ENCODE results near the gene INPP5A.

Gene INPP5A

DNA sequence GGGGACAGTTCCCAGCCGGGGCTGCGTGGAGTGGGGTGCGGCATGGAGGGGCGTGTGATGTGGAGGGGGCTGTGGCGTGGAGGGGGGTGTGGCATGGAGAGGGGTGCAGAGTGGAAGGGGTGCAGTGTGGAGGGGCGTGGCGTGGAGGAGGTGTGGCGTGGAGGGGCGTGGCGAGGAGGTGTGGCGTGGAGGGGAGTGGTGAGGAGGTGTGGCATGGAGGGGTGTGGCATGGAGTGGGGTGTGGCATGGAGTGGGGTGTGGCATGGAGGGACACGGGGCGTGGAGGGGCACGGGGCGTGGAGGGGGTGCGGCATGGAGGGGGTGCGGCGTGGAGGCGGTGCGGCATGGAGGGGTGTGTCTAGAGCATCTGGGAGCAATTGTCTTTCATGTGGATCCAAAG, 214.8 kb downstream of the INPP5A start:
- Histone ChIP-seq H3K36me3 (ENCODE audit: insufficient read depth, insufficient read length, low read length) (peaks cover 9% of the 10 kb centered on the region), H3K9ac (ENCODE audit: insufficient read length, low read depth) (no peak overlapping the region)
- DNase-seq (ENCODE audit: low read depth, low spot score) = no peak

DNA sequence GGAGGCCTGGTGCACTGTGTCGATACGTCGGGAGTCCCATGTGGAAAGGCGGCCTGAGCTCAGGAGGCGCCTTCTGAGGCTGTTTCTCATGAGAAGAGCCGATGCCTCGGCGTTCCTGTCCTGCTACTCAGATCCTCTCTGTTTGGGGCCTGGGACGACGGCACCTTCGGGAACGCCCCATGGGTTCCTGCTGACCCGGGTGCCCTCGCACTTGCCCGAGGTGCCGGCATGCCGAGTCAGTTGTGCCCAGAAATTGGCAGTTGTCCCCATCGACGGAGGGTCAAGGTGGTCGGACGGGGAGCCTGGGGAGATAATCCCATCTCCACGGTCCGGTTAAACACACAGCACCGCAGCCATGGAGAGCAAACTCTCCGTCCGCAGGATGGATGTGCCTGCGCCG, 215.4 kb downstream of the INPP5A start:
- no peak for TF ChIP-seq SUZ12 (IDR thresholded peaks at IDR 0.05; ENCODE audit: extremely low read depth, insufficient read depth, insufficient read length)
- no peak for TF ChIP-seq ZNF274 (IDR thresholded peaks at IDR 0.05; ENCODE audit: low read depth, low read length)
- no peak for TF ChIP-seq YY1 (IDR thresholded peaks at IDR 0.05; ENCODE audit: insufficient read depth, insufficient read length)
- no peaks in the 10 kb centered on the region for H3K27me3 ChIP-seq (ENCODE audit: insufficient read depth, insufficient read length)
- H3K4me1 ChIP-seq (ENCODE audit: insufficient read depth, insufficient read length) = peaks cover 8% of the 10 kb centered on the region
- no peak for DNase-seq (ENCODE audit: low read depth, low spot score)
- H3K36me3 ChIP-seq (ENCODE audit: insufficient read depth, insufficient read length, low read length) = peaks cover 9% of the 10 kb centered on the region
- no peaks in the 10 kb centered on the region; the same call in 1 of the 2 replicates for H3K9me3 ChIP-seq (ENCODE audit: insufficient read depth, low read length)
- no peak overlapping the region for H3K9ac ChIP-seq (ENCODE audit: insufficient read length, low read depth)
- no peak overlapping the region for H3K4me3 ChIP-seq (ENCODE audit: insufficient read length, low read depth)

More for the DNA sequence above, 214.8 kb downstream of the INPP5A start:
- H3K27me3 ChIP-seq (ENCODE audit: insufficient read depth, insufficient read length) = no peaks in the 10 kb centered on the region
- no peaks in the 10 kb centered on the region; the same call in 1 of the 2 replicates for H3K9me3 ChIP-seq (ENCODE audit: insufficient read depth, low read length)
- no peak overlapping the region for H3K4me3 ChIP-seq (ENCODE audit: insufficient read length, low read depth)
- TF ChIP-seq YY1 (IDR thresholded peaks at IDR 0.05; ENCODE audit: insufficient read depth, insufficient read length) (no peak), SUZ12 (IDR thresholded peaks at IDR 0.05; ENCODE audit: extremely low read depth, insufficient read depth, insufficient read length) (no peak), ZNF274 (IDR thresholded peaks at IDR 0.05; ENCODE audit: low read depth, low read length) (no peak)
- peaks cover 8% of the 10 kb centered on the region for H3K4me1 ChIP-seq (ENCODE audit: insufficient read depth, insufficient read length)

DNA sequence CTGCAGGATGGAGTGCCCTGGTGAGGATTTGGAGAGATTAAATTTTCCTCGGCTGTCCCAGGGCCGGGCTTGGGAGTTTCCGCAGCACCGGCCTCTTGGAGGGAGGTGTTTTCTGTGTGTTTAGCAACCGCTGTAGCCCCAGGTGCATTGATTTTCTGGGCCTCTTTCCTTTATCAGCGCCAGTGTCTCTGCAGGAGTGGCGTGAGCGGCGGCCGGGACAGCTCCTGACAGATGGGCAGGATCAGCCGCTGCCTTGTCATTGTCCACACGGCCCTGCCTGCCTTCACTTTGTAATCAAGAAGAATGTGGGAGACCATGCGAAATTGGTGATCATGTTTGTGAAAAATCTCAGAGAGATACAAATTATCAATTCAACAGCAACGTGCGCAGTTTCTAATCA, 216.0 kb downstream of the INPP5A start:
- TF ChIP-seq YY1 (IDR thresholded peaks at IDR 0.05; ENCODE audit: insufficient read depth, insufficient read length) = no peak
- Histone ChIP-seq H3K9me3 (ENCODE audit: insufficient read depth, low read length) (no peaks in the 10 kb centered on the region; the same call in 1 of the 2 replicates), H3K4me1 (ENCODE audit: insufficient read depth, insufficient read length) (peaks cover 6% of the 10 kb centered on the region), H3K9ac (ENCODE audit: insufficient read length, low read depth) (no peak overlapping the region), H3K36me3 (ENCODE audit: insufficient read depth, insufficient read length, low read length) (peaks cover 9% of the 10 kb centered on the region), H3K4me3 (ENCODE audit: insufficient read length, low read depth) (no peak overlapping the region), H3K27me3 (ENCODE audit: insufficient read depth, insufficient read length) (no peaks in the 10 kb centered on the region)
- DNase-seq (ENCODE audit: low read depth, low spot score) = no peak

DNA sequence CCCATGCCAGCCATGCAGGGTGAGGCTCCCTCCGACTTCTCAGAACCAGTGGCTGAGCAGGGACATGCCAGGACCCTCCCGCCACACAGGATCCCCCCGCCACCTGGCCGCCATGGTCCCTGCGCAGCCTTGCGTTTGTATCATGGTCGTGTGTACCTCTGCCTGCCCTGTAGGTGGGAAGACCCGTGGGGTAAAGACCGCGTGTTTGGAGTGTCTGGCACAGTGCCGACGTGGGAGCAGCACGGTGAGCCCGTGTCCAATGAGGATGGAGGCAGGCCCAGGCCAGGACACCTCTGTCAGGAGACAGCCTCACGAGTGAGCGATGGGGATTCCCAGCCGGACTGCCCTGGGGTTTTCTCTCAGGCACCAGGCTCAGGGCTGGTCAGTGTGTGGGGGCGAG, 216.5 kb downstream of the INPP5A start:
- no peak for TF ChIP-seq SUZ12 (IDR thresholded peaks at IDR 0.05; ENCODE audit: extremely low read depth, insufficient read depth, insufficient read length)
- TF ChIP-seq ZNF274 (IDR thresholded peaks at IDR 0.05; ENCODE audit: low read depth, low read length) = no peak
- TF ChIP-seq YY1 (IDR thresholded peaks at IDR 0.05; ENCODE audit: insufficient read depth, insufficient read length) = no peak
- DNase-seq (ENCODE audit: low read depth, low spot score) = no peak
- H3K36me3 ChIP-seq (ENCODE audit: insufficient read depth, insufficient read length, low read length) = peaks cover 9% of the 10 kb centered on the region

DNA sequence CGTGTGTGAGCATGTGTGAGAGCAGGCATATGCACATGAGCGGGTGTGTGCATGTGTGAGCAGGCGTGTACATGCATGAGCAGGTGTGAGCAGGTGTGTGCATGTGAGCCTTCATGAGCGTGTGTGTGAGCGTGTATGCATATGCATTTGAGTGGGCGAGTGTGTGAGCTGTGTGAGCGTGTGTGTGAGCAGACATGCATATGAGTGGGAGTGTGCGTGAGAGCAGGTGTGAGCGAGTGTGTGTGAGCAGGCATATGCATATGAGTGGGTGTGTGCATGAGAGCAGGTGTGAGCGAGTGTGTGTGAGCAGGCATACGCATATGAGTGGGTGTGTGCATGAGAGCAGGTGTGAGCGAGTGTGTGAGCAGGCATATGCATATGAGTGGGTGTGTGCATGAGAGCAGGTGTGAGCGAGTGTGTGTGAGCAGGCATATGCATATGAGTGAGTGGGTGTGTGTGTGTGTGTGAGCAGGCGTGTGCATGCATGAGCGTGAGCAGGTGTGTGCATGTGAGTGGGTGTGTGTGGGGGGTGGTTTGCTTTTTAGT, 217.7 kb downstream of the INPP5A start:
- TF ChIP-seq ZNF274 (IDR thresholded peaks at IDR 0.05; ENCODE audit: low read depth, low read length) (no peak), YY1 (IDR thresholded peaks at IDR 0.05; ENCODE audit: insufficient read depth, insufficient read length) (no peak)
- Histone ChIP-seq H3K9me3 (ENCODE audit: insufficient read depth, low read length) (no peaks in the 10 kb centered on the region; the same call in 1 of the 2 replicates), H3K27me3 (ENCODE audit: insufficient read depth, insufficient read length) (no peaks in the 10 kb centered on the region), H3K4me1 (ENCODE audit: insufficient read depth, insufficient read length) (no peaks in the 10 kb centered on the region), H3K4me3 (ENCODE audit: insufficient read length, low read depth) (no peak overlapping the region), H3K36me3 (ENCODE audit: insufficient read depth, insufficient read length, low read length) (peaks cover 6% of the 10 kb centered on the region), H3K9ac (ENCODE audit: insufficient read length, low read depth) (no peak overlapping the region)
- DNase-seq (ENCODE audit: low read depth, low spot score) = no peak

More for the DNA sequence above, 216.5 kb downstream of the INPP5A start:
- no peaks in the 10 kb centered on the region; the same call in 1 of the 2 replicates for H3K9me3 ChIP-seq (ENCODE audit: insufficient read depth, low read length)
- no peak overlapping the region for H3K9ac ChIP-seq (ENCODE audit: insufficient read length, low read depth)
- no peaks in the 10 kb centered on the region for H3K27me3 ChIP-seq (ENCODE audit: insufficient read depth, insufficient read length)
- H3K4me3 ChIP-seq (ENCODE audit: insufficient read length, low read depth) = no peak overlapping the region
- H3K4me1 ChIP-seq (ENCODE audit: insufficient read depth, insufficient read length) = peaks cover 4% of the 10 kb centered on the region

DNA sequence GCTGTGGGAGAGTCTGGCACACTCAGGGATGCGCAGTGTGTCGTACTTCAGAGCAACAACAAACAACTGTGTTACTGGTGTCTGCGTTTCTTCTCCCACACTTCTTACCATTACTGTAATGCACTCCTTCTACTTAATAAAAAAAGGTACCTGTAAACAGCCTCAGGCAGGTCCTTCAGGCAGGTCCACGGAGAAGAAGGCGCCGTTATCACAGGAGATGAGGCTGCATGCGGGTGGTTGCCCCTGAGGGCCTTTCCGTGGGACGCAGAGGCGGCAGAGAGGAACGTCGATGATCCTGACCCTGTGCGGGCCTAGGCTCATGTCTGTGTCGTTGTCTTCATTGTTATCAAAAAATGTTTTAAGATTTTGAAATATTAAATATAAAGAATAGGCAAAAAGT, 219.0 kb downstream of the INPP5A start:
- no peak for TF ChIP-seq ZNF274 (IDR thresholded peaks at IDR 0.05; ENCODE audit: low read depth, low read length)
- no peak for TF ChIP-seq YY1 (IDR thresholded peaks at IDR 0.05; ENCODE audit: insufficient read depth, insufficient read length)
- TF ChIP-seq SUZ12 (IDR thresholded peaks at IDR 0.05; ENCODE audit: extremely low read depth, insufficient read depth, insufficient read length) = no peak
- no peak for DNase-seq (ENCODE audit: low read depth, low spot score)
- no peak overlapping the region for H3K4me3 ChIP-seq (ENCODE audit: insufficient read length, low read depth)
- no peaks in the 10 kb centered on the region for H3K27me3 ChIP-seq (ENCODE audit: insufficient read depth, insufficient read length)
- H3K4me1 ChIP-seq (ENCODE audit: insufficient read depth, insufficient read length) = no peaks in the 10 kb centered on the region
- peaks cover 4% of the 10 kb centered on the region; the same call in 1 of the 2 replicates for H3K9me3 ChIP-seq (ENCODE audit: insufficient read depth, low read length)
- no peak overlapping the region for H3K9ac ChIP-seq (ENCODE audit: insufficient read length, low read depth)
- peaks cover 5% of the 10 kb centered on the region for H3K36me3 ChIP-seq (ENCODE audit: insufficient read depth, insufficient read length, low read length)

DNA sequence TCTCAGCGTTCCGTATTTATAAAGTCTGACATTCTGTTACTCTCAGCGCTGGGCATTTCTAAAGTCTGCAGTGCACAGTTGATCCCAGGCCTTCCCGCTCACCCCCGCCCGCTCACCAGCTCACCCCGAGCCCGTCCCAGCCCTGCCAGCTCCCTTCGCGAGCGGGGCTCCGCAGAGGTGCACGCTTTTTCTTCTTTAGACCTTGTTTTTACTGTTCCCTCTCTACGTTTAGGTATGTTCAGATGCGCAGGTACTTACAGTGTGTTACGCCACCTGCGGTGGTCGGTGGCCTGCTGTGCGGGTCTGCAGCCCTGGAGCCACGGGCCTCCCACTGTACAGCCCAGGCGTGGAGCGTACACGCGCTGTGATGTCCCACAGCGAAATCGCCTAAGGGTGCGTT, 219.6 kb downstream of the INPP5A start:
- Histone ChIP-seq H3K36me3 (ENCODE audit: insufficient read depth, insufficient read length, low read length) (peaks cover 5% of the 10 kb centered on the region), H3K4me3 (ENCODE audit: insufficient read length, low read depth) (no peak overlapping the region), H3K9ac (ENCODE audit: insufficient read length, low read depth) (no peak overlapping the region), H3K27me3 (ENCODE audit: insufficient read depth, insufficient read length) (no peaks in the 10 kb centered on the region), H3K4me1 (ENCODE audit: insufficient read depth, insufficient read length) (no peaks in the 10 kb centered on the region), H3K9me3 (ENCODE audit: insufficient read depth, low read length) (peaks cover 9% of the 10 kb centered on the region; the same call in 1 of the 2 replicates)
- no peak for TF ChIP-seq YY1 (IDR thresholded peaks at IDR 0.05; ENCODE audit: insufficient read depth, insufficient read length)
- TF ChIP-seq SUZ12 (IDR thresholded peaks at IDR 0.05; ENCODE audit: extremely low read depth, insufficient read depth, insufficient read length) = no peak
- TF ChIP-seq ZNF274 (IDR thresholded peaks at IDR 0.05; ENCODE audit: low read depth, low read length) = no peak
- DNase-seq (ENCODE audit: low read depth, low spot score) = no peak
